HepG2 (cell line): ENCODE data around the gene CTXN1.

ENCODE experiments used
- ARID4A ChIP-seq: sonication (generic); formaldehyde crosslinking; IDR thresholded peaks from 2 replicates; pipeline ENCODE4 v1.5.0; 2020; ENCODE audit warnings: mild to moderate bottlenecking, missing genetic modification reagents, borderline replicate concordance
- JUND ChIP-seq: sonication (generic); formaldehyde crosslinking; IDR thresholded peaks from 2 replicates; pipeline ENCODE4 v1.8.0; 2022; ENCODE audit warnings: mild to moderate bottlenecking, missing genetic modification reagents

- TF ChIP-seq ARID4A (CRISPR knock-in tag) (peak; percentile 49; the same call in 1 of the 2 replicates), JUND (CRISPR knock-in tag) (no peak)
Observed at GRCh38 chr19:7888145-7888825, 37.6 kb downstream of the CTXN1 start, which contains the start of gene LRRC8E.
